ENCODE measurements around the gene NEURL1B. TPM values are rescaled to one million over a fixed set of nuclear protein-coding genes. Genes with fewer than 3 reads are reported as not detected.
A peak's percentile ranks its signal among the peaks of the same experiment; 100 is the strongest.

NEURL1B gene
- polyA plus RNA-seq, 6 donors from 2014 or later, result not detected

DNA sequence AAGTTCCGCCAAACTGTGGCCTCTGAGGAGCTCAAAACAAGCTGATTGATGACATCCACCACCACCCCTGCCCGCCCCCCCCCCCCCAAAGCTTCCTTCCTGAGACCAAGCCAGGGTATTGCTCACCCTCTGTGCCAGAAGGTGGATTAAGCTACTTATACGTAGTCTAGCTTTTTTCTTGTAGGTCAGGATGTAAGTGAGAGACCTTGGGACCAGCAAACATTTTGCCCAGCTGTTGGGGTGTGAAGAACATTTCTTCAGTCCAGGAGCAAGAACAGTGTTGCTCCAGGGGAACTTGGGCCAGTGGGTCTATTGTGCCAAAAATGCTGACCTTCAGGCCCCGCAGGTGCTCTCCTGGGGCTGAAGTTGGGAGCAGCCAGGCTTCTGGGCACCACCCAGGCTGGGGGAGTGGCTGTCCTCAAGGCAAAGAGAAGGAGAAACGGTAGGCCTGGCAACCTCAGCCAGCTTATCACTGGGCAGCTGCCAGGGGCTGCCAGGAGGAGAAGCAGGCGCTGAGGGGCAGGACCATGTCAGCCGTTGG is 18.0 kb downstream of the NEURL1B start:
- Mint-ChIP-seq H3K9me3 (peaks cover 7 to 31% (median 24%) of the 10 kb centered on the region in 7 donors), H3K4me1 (peaks cover 0 to 14% (median 6%) of the 10 kb centered on the region in 3 donors), H3K27me3 (peaks cover 0 to 6% (median 0%) of the 10 kb centered on the region in 3 donors), H3K36me3 (peaks cover 4 to 21% of the 10 kb centered on the region in 2 donors), H3K4me3 (no peak overlapping the region), H3K27ac (no peak overlapping the region)
- no peak for DNase-seq
- no peak for ATAC-seq (ENCODE audit: low read depth in 2 of 2)

DNA sequence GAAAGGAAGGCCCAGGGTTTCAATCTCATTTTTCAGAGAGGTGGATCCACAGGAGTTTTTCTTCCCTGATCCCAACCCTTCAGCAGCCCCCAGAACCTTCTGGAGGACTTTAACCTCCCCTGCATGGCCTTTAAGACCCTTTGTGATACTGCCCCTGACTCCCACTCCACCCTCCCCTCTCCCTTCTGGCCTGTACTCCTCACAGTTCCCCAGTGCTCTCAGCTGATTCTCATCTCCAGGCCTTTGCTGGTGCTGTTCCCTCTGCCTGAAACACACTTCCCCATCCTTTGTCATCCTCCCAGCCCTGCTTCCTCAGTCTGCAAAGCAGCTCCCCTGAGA is 18.5 kb downstream of the NEURL1B start:
- Mint-ChIP-seq H3K4me3 (no peak overlapping the region), H3K36me3 (peaks cover 4 to 21% of the 10 kb centered on the region in 2 donors), H3K4me1 (peaks cover 0 to 14% (median 6%) of the 10 kb centered on the region in 3 donors), H3K27me3 (peaks cover 0 to 6% (median 0%) of the 10 kb centered on the region in 3 donors), H3K9me3 (peaks cover 7 to 28% (median 22%) of the 10 kb centered on the region in 7 donors), H3K27ac (peak overlapping the region in 2 of 6 donors; percentile 71 to 84)
- ATAC-seq (ENCODE audit: low read depth in 2 of 2) (no peak), DNase-seq (no peak)

DNA sequence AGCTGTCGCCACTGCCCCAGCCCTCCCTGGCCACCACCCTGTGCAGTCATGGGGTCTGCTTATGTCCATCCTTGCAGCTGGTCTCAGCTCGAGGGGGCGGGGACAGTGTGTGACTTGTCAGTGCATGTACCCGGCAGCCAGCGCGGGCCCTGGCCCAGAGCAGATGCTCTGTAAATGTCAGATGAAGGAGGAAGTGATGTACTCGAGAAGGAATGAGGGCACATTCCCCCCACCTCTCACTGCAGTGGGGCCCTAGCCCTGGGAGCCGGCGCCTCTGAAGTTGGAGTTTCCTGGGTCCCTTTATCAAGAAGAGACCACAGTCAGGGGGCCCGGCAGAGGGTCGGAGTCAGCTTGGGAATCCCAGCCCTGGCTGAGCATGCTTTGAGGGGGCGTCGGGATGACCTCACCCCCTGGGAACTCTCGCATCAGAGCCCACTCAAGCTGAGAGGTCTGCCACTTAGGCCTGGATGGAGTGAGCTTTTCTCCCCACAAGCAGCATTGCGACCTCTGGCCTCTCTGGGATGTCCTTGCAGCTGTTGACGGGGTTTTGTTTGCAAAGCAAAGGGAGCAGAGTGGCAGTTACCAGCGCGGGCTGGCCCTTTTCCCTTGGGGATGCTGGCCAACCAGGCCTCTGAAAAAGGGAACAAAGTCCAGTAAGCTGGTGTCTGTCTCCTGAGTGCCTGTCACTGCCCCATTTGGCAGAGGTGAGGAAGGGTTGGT is 19.0 kb downstream of the NEURL1B start:
- H3K36me3 Mint-ChIP-seq, result peaks cover 4 to 18% of the 10 kb centered on the region in 2 donors
- H3K27ac Mint-ChIP-seq, result peak overlapping the region in 2 of 6 donors; percentile 80 to 84
- peak; percentile 46 to 80 for ATAC-seq (ENCODE audit: low read depth in 2 of 2)
- H3K9me3 Mint-ChIP-seq, result peaks cover 7 to 22% (median 18%) of the 10 kb centered on the region in 7 donors
- peak overlapping the region in 1 of 8 donors; percentile 70 for H3K4me3 Mint-ChIP-seq
- peaks cover 0 to 6% (median 0%) of the 10 kb centered on the region in 3 donors for H3K27me3 Mint-ChIP-seq
- peaks cover 0 to 14% (median 6%) of the 10 kb centered on the region in 3 donors for H3K4me1 Mint-ChIP-seq
- DNase-seq, result no peak

DNA sequence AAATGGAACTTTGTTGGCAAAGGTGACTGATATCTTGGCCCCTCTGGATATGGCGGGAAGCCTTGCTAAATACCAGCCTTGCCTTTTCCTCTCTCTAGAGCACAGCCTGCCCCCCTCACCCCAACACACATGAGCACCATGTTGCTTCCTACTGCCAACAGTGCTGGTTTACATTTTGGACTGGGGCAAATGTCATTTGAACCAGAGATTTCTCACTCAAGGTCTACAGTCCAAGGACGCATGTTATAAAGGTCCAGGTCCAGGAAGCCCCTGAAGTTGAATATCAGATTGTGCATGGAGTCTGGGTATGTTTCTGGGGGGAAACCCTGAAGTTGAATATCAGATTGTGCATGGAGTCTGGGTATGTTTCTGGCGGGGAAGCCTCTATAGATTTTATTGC is 19.9 kb downstream of the NEURL1B start:
- Mint-ChIP-seq H3K36me3 (peaks cover 1 to 9% of the 10 kb centered on the region in 2 donors), H3K9me3 (peaks cover 3 to 13% (median 9%) of the 10 kb centered on the region in 7 donors), H3K27me3 (peaks cover 0 to 6% (median 0%) of the 10 kb centered on the region in 3 donors), H3K27ac (no peak overlapping the region), H3K4me1 (peaks cover 0 to 14% (median 6%) of the 10 kb centered on the region in 3 donors), H3K4me3 (peak overlapping the region in 1 of 8 donors; percentile 16)
- DNase-seq, result no peak
- no peak for ATAC-seq (ENCODE audit: low read depth in 2 of 2)

DNA sequence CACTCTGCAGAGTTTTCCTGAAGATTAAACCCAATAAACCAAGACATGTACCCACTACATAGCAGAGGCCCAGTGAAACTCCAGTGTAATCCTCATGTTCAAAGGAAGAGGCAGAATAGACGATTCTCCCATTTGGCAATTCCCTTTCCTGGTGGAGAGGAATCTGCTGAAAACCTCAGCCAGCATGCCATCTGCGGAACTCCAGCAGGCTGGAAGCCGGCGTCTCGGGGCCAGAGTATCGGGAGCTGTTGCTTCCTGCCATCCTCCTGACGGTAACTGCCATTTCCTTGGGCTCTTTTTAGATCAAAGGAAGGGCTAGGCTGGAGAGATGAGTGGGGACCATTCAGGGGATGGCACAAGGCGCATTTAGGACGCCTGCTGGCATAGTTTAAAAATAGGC is 20.5 kb downstream of the NEURL1B start:
- Mint-ChIP-seq H3K4me3 (no peak overlapping the region), H3K9me3 (peaks cover under 1 to 8% (median 6%) of the 10 kb centered on the region in 7 donors), H3K4me1 (peaks cover 0 to 14% (median 6%) of the 10 kb centered on the region in 3 donors), H3K27me3 (peaks cover 0 to 6% (median 0%) of the 10 kb centered on the region in 3 donors), H3K27ac (no peak overlapping the region), H3K36me3 (peaks cover 0 to 3% of the 10 kb centered on the region in 2 donors)
- DNase-seq (no peak), ATAC-seq (ENCODE audit: low read depth in 2 of 2) (no peak)

DNA sequence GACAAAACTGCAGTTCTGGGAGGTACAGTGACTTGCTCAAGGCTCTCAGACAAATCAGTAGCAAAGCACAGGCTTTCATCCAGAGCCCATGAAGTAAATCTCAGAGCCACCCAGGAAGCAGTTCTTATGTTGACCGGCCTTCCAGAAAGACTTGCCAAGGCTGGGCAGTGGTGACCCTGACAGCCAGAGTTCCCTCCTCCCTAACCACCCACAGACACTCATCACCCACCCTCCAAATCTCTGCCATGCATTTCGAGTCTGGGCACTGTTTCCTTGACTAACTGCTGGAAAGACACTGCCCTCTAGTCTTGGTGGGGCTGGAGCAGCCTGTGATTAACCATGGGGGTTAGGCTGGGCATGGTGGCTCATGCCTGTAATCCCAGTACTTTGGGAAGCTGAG is 21.5 kb downstream of the NEURL1B start:
- peaks cover 0 to 14% (median 6%) of the 10 kb centered on the region in 3 donors for H3K4me1 Mint-ChIP-seq
- peaks cover 0 to 6% (median 0%) of the 10 kb centered on the region in 3 donors for H3K27me3 Mint-ChIP-seq
- no peak for DNase-seq
- H3K4me3 Mint-ChIP-seq, result no peak overlapping the region
- no peak for ATAC-seq (ENCODE audit: low read depth in 2 of 2)
- H3K36me3 Mint-ChIP-seq, result no peaks in the 10 kb centered on the region
- H3K27ac Mint-ChIP-seq, result peak overlapping the region in 1 of 6 donors; percentile 18
- peaks cover 0 to 5% (median 0%) of the 10 kb centered on the region in 7 donors for H3K9me3 Mint-ChIP-seq

DNA sequence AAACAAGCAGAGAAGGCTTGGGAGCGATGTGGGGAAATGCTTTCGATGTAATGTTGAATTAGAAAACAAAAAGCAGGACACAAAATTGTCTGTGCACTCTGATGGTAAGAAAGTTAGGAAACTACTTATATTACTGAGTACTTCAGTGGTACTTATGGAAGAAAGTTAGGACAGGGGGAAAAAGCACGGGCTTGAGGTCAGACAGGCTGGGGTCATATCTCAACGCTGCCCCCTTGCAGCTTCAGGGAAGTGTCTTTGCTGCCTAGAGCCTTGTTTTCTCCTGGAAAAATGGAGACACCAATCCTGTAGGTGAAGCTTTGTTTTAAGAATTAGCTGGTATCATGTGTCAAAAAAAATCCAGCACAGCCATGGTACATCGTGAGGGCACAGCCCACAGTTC is 23.0 kb downstream of the NEURL1B start:
- Mint-ChIP-seq H3K27ac (peak overlapping the region in 2 of 6 donors; percentile 2 to 57), H3K4me3 (no peak overlapping the region), H3K4me1 (peaks cover 0 to 10% (median 6%) of the 10 kb centered on the region in 3 donors), H3K27me3 (no peaks in the 10 kb centered on the region), H3K36me3 (no peaks in the 10 kb centered on the region), H3K9me3 (no peaks in the 10 kb centered on the region)
- ATAC-seq (ENCODE audit: low read depth in 2 of 2) (no peak), DNase-seq (no peak)

DNA sequence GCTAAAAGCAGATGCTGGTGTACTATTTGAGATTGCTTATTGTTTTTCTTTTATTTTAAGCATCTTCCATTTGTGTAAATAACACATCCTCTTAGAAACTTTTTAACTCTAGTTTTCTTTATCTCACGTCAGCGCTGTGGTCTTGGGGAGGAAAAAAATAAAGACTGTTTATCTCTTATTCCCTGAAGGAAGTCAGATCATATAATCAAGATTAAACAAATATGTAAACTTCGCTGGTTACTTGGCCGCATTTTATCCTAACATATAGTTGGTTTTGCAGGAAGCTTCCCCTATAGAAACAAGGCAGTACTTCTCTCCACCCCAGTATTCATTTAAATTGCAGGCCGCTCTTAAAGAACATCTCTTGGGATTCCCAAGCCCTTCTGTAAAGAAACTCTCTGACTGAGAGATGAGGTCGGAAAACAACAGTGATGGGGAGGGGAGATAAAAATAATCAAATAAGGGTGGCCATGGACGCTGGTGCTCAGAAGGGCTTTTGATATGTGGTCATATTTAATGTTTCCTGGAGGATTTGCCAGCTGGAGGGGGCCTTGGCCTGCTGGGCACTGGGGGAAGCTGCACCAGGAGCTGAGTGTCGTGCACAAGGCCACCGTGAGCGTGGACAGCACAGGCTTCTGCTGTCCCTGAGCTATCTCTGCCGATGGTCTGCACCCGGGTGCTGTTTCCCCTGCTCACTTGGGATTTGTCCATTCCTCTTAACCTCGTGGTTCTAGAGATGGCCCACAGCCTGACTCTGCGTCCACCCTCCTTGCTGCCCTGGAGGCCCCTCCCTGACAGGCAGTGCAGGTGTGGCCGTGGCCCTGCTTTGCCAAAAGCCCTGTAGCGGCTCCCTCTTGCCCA is 23.8 kb downstream of the NEURL1B start:
- H3K27ac Mint-ChIP-seq, result peak overlapping the region in 1 of 6 donors; percentile 62
- ATAC-seq (ENCODE audit: low read depth in 2 of 2) (no peak), DNase-seq (no peak)
- peaks cover 0 to 7% (median 2%) of the 10 kb centered on the region in 3 donors for H3K4me1 Mint-ChIP-seq
- no peaks in the 10 kb centered on the region for H3K27me3 Mint-ChIP-seq
- H3K4me3 Mint-ChIP-seq, result no peak overlapping the region
- no peaks in the 10 kb centered on the region for H3K36me3 Mint-ChIP-seq
- no peaks in the 10 kb centered on the region for H3K9me3 Mint-ChIP-seq

DNA sequence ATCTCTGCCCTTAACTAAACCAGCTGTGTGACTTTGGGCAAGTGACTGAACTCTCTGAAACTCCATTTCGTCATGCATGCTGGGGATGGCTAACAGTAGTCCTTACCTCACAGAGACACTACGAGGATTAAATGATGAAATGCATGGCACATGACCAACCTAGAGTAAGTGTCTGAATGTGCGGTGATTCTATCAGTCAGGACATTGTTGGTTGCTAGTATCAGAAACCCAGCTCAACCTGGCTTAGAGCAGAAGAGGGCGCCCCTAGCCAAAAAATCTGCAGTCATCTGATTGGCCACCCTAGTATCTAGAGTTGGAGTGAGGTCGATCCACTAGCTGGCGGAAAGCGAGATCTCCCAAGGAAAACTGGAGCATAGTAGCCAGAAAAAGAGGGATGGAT is 25.2 kb downstream of the NEURL1B start:
- ATAC-seq (ENCODE audit: low read depth in 2 of 2) (no peak), DNase-seq (no peak)
- Mint-ChIP-seq H3K4me1 (peaks cover 0 to 4% (median 0%) of the 10 kb centered on the region in 3 donors), H3K4me3 (no peak overlapping the region), H3K27me3 (peaks cover 0 to 8% (median 0%) of the 10 kb centered on the region in 3 donors), H3K9me3 (peaks cover 0 to 5% (median 0%) of the 10 kb centered on the region in 7 donors), H3K27ac (no peak overlapping the region), H3K36me3 (peaks cover 4 to 8% of the 10 kb centered on the region in 2 donors)

DNA sequence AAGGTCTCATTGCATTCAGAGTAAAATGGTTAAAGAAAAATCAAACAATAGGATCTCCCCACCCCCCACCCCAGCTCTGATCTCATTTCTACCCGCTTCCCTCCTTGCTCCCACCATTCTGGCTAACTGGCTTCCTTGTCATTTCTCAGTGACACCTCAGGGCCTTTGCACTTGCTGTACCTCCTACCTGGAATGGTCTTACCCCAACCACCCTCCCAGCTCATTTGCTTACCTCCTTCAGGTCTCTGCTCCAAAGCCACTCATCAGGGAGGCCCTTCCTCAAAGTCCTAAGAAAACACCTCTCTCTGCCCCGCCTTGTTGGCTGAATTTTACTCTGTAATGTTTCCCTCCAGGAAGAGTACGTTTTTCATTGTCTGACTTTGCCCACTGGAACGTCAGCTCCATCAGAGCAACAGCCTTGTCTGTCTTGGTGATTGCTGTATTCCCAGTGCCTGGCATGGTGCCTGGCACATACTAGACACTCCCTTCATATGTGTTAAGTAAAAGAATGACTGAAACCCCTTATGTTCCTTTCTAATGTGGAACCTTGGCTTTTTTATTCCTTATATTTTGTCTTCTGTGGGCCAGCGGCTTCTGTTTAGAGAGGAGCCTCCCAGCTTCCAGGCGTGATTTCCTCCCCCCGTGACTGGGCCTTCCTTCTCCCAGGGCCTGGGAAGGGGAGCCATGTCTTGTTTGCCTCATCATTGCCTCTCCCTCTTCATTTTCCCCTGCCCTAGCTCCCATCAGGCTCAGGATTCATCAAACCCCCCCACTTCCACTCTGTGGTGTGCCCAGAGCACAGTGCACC is 26.9 kb downstream of the NEURL1B start:
- Mint-ChIP-seq H3K9me3 (peaks cover 0 to 5% (median 0%) of the 10 kb centered on the region in 7 donors), H3K4me1 (peaks cover 0 to 4% (median 0%) of the 10 kb centered on the region in 3 donors), H3K27ac (peak overlapping the region in 1 of 6 donors; percentile 72), H3K27me3 (peaks cover 0 to 8% (median 0%) of the 10 kb centered on the region in 3 donors), H3K4me3 (no peak overlapping the region), H3K36me3 (peaks cover 4 to 8% of the 10 kb centered on the region in 2 donors)
- ATAC-seq (ENCODE audit: low read depth in 2 of 2) (no peak), DNase-seq (no peak)

DNA sequence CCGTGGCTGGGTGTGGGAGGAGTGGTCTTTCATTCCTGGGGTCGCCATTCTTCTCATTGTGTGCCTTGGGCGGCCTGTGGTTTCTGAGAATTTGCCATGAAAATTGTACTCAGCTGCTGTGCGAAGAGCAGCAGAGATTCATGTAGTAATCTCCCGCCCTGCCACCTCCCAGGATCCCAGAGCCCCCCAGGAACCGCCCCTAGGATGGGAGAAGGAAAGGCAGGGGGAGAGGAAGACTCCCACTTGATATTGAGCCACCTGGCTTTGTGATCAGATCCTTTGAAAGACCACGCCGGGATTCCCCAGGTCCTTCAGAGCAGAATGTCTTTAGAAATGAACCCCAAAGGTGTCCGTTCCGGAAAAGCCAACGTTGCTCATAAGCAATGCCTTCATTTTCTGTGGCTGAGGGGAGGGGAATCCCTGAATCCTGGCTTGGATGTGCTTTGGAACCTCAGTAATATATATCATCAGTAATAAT is 27.6 kb downstream of the NEURL1B start:
- Mint-ChIP-seq H3K27ac (no peak overlapping the region), H3K36me3 (peaks cover 4 to 8% of the 10 kb centered on the region in 2 donors), H3K4me1 (peaks cover 0 to 4% (median 0%) of the 10 kb centered on the region in 3 donors), H3K4me3 (no peak overlapping the region), H3K9me3 (peaks cover 0 to 5% (median 0%) of the 10 kb centered on the region in 7 donors), H3K27me3 (peaks cover 0 to 8% (median 0%) of the 10 kb centered on the region in 3 donors)
- DNase-seq (no peak), ATAC-seq (ENCODE audit: low read depth in 2 of 2) (no peak)

DNA sequence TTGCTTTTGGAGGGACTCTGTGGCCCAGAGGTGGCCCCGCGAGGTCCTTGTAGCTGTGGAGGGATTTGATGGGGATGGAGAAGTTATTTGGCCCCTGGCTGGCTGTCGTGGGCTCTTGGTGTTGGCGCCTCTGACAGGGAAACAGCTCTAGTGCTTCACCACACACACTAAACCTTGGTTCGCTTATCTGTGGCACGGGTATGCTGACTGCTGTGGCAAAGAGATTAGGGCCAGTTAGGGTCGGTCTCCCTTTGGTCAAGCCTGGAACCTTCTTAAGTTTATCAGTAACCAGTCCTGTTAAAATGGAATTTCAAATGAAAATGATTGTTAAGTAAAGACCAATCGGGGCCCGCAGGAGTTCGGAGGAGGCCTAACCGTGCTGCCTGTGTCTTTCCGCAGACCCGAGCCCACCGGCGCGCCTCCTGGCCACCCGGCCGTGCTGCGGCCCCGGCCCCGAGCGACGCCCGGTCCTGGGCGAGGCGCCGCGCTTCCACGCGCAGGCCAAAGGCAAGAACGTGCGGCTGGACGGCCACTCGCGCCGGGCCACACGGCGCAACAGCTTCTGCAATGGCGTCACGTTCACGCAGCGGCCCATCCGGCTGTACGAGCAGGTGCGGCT is 28.4 kb downstream of the NEURL1B start:
- peaks cover 0 to 4% (median 0%) of the 10 kb centered on the region in 3 donors for H3K4me1 Mint-ChIP-seq
- no peak overlapping the region for H3K27ac Mint-ChIP-seq
- DNase-seq (no peak), ATAC-seq (ENCODE audit: low read depth in 2 of 2) (no peak)
- H3K36me3 Mint-ChIP-seq, result peaks cover 4 to 8% of the 10 kb centered on the region in 2 donors
- H3K9me3 Mint-ChIP-seq, result peaks cover 0 to 5% (median 0%) of the 10 kb centered on the region in 7 donors
- H3K4me3 Mint-ChIP-seq, result no peak overlapping the region
- H3K27me3 Mint-ChIP-seq, result peaks cover 0 to 8% (median 0%) of the 10 kb centered on the region in 3 donors
